ENCODE measurements around the gene F9. TPM values are rescaled to one million over a fixed set of nuclear protein-coding genes. Genes with fewer than 3 reads are reported as not detected.

The F9 gene
- total and polyA plus RNA-seq, 2 donors (not counting 1 experiment from before 2014, with no cell fraction given): not detected

DNA sequence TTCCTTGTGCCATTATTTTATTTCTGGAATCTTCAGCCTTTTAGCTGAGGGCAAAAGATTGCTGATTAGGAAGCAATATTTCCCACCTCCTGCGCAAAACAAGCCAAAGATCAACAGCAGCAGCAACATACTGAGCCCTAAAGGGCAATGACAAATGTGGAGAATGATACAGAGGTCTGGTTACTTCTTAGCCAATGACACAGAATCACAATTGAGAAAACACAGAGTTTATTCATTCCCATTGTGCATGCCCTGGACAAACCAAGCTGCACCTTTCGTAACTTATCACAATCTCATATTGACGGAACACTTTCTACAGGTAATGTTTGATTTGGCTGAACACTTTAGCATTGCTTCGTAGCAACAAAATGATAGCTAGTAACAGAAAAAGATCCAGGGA lies 13.4 kb downstream of the F9 start:
- no peak for DNase-seq (ENCODE audit: low read depth in 2 of 2)
- Histone ChIP-seq H3K4me1 (ENCODE audit: control insufficient read depth, extremely low read depth, insufficient read depth, low read length) (no peaks in the 10 kb centered on the region), H4K20me1 (ENCODE audit: control insufficient read depth, extremely low read depth, insufficient read depth, low read length) (no peaks in the 10 kb centered on the region), H3K36me3 (ENCODE audit: control insufficient read depth, insufficient read depth, low read length) (no peaks in the 10 kb centered on the region), H2AFZ (ENCODE audit: low read length) (no peak overlapping the region), H3K4me3 (replicated peaks in 1 of 4; ENCODE audit: control extremely low read depth in 1 of 4, insufficient read depth in 1 of 4, low read depth in 3 of 4, low read length in 4 of 4) (no peak overlapping the region), H3K9ac (ENCODE audit: insufficient read depth, low read length) (no peak overlapping the region), H3K27me3 (ENCODE audit: control insufficient read depth, insufficient read depth, low read length) (no peaks in the 10 kb centered on the region), H3K27ac (ENCODE audit: insufficient read depth, low read length) (no peak overlapping the region), H3K9me3 (ENCODE audit: control insufficient read depth, insufficient read depth, low read depth, low read length) (no peaks in the 10 kb centered on the region), H3K4me2 (ENCODE audit: extremely low read depth, insufficient read depth, low read length) (no peak overlapping the region), H3K79me2 (ENCODE audit: control insufficient read depth, insufficient read depth, low read length) (no peaks in the 10 kb centered on the region)
- TF ChIP-seq EZH2 (IDR thresholded peaks at IDR 0.05; ENCODE audit: low read length, missing control alignments): no peak
- TF ChIP-seq, protein P1, sequence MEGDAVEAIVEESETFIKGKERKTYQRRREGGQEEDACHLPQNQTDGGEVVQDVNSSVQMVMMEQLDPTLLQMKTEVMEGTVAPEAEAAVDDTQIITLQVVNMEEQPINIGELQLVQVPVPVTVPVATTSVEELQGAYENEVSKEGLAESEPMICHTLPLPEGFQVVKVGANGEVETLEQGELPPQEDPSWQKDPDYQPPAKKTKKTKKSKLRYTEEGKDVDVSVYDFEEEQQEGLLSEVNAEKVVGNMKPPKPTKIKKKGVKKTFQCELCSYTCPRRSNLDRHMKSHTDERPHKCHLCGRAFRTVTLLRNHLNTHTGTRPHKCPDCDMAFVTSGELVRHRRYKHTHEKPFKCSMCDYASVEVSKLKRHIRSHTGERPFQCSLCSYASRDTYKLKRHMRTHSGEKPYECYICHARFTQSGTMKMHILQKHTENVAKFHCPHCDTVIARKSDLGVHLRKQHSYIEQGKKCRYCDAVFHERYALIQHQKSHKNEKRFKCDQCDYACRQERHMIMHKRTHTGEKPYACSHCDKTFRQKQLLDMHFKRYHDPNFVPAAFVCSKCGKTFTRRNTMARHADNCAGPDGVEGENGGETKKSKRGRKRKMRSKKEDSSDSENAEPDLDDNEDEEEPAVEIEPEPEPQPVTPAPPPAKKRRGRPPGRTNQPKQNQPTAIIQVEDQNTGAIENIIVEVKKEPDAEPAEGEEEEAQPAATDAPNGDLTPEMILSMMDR (conservative IDR thresholded peaks at IDR 0.05 in 1 of 2, IDR thresholded peaks at IDR 0.05 in 1 of 2; ENCODE audit: low read depth in 1 of 2, low read length in 2 of 2): no peak

GRCh38 chrX:139544591-139544990 lies 14.1 kb downstream of the F9 start:
- no peak for DNase-seq (ENCODE audit: low read depth in 2 of 2)
- Histone ChIP-seq H3K4me3 (replicated peaks in 1 of 4; ENCODE audit: control extremely low read depth in 1 of 4, insufficient read depth in 1 of 4, low read depth in 3 of 4, low read length in 4 of 4) (no peak overlapping the region), H3K79me2 (ENCODE audit: control insufficient read depth, insufficient read depth, low read length) (no peaks in the 10 kb centered on the region), H3K27ac (ENCODE audit: insufficient read depth, low read length) (no peak overlapping the region), H2AFZ (ENCODE audit: low read length) (no peak overlapping the region), H3K4me2 (ENCODE audit: extremely low read depth, insufficient read depth, low read length) (no peak overlapping the region), H3K36me3 (ENCODE audit: control insufficient read depth, insufficient read depth, low read length) (no peaks in the 10 kb centered on the region), H3K9ac (ENCODE audit: insufficient read depth, low read length) (no peak overlapping the region), H3K9me3 (ENCODE audit: control insufficient read depth, insufficient read depth, low read depth, low read length) (no peaks in the 10 kb centered on the region), H3K27me3 (ENCODE audit: control insufficient read depth, insufficient read depth, low read length) (no peaks in the 10 kb centered on the region), H4K20me1 (ENCODE audit: control insufficient read depth, extremely low read depth, insufficient read depth, low read length) (no peaks in the 10 kb centered on the region), H3K4me1 (ENCODE audit: control insufficient read depth, extremely low read depth, insufficient read depth, low read length) (no peaks in the 10 kb centered on the region)
- no peak for TF ChIP-seq EZH2 (IDR thresholded peaks at IDR 0.05; ENCODE audit: low read length, missing control alignments)
- TF ChIP-seq, protein P1 (conservative IDR thresholded peaks at IDR 0.05 in 1 of 2, IDR thresholded peaks at IDR 0.05 in 1 of 2; ENCODE audit: low read depth in 1 of 2, low read length in 2 of 2): no peak

DNA sequence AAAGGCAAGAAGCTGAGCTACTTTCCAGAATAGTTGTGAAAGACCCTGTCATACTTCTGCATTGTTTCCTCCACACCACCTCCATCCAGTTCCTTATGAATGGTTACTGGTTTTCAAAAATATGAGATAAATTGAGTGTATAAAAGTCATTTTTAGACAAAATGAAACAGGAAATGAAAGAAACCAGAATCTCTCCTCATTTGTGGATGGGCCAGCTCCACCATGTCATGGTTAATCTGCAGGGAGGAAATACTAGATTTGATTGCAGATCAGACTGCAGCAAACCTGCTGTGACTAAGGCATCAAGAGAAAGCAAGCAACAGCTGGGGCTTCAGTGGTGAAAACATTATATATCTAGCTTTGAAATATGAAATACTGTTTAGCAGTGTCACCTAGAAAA lies 23.8 kb downstream of the F9 start:
- H3K4me3 ChIP-seq (replicated peaks in 1 of 4; ENCODE audit: control extremely low read depth in 1 of 4, insufficient read depth in 1 of 4, low read depth in 3 of 4, low read length in 4 of 4): no peak overlapping the region
- H3K36me3 ChIP-seq (ENCODE audit: control insufficient read depth, insufficient read depth, low read length): no peaks in the 10 kb centered on the region
- no peak overlapping the region for H3K27ac ChIP-seq (ENCODE audit: insufficient read depth, low read length)
- no peaks in the 10 kb centered on the region for H3K27me3 ChIP-seq (ENCODE audit: control insufficient read depth, insufficient read depth, low read length)
- H3K79me2 ChIP-seq (ENCODE audit: control insufficient read depth, insufficient read depth, low read length): no peaks in the 10 kb centered on the region
- H4K20me1 ChIP-seq (ENCODE audit: control insufficient read depth, extremely low read depth, insufficient read depth, low read length): no peaks in the 10 kb centered on the region
- no peaks in the 10 kb centered on the region for H3K4me1 ChIP-seq (ENCODE audit: control insufficient read depth, extremely low read depth, insufficient read depth, low read length)
- H3K9ac ChIP-seq (ENCODE audit: insufficient read depth, low read length): no peak overlapping the region
- H3K9me3 ChIP-seq (ENCODE audit: control insufficient read depth, insufficient read depth, low read depth, low read length): no peaks in the 10 kb centered on the region
- TF ChIP-seq, protein P1 (conservative IDR thresholded peaks at IDR 0.05 in 1 of 2, IDR thresholded peaks at IDR 0.05 in 1 of 2; ENCODE audit: low read depth in 1 of 2, low read length in 2 of 2): no peak
- H2AFZ ChIP-seq (ENCODE audit: low read length): no peak overlapping the region
- H3K4me2 ChIP-seq (ENCODE audit: extremely low read depth, insufficient read depth, low read length): no peak overlapping the region
- DNase-seq (ENCODE audit: low read depth in 2 of 2): no peak

Data from fibroblast of lung (primary cell).